ENCODE measurements around the gene DICER1.

- TF ChIP-seq EZH2 (IDR thresholded peaks at IDR 0.05; ENCODE audit: low read depth, unreplicated experiment) (no peak), CTCF (conservative IDR thresholded peaks at IDR 0.05; ENCODE audit: low read depth in 2 of 2) (no peak), POLR2AphosphoS5 (IDR thresholded peaks at IDR 0.05; ENCODE audit: low read depth) (no peak), CREB1 (CRISPR knock-in tag; IDR thresholded peaks at IDR 0.05; ENCODE audit: low read depth) (no peak), JUNB (IDR thresholded peaks at IDR 0.05; ENCODE audit: unreplicated experiment) (no peak), REST (IDR thresholded peaks at IDR 0.05; ENCODE audit: unreplicated experiment) (no peak), ETS1 (IDR thresholded peaks at IDR 0.05) (no peak), STAT1 (IDR thresholded peaks at IDR 0.05; ENCODE audit: unreplicated experiment) (no peak), ZNF331 (CRISPR knock-in tag; IDR thresholded peaks at IDR 0.05; ENCODE audit: low read depth) (no peak)
Measured at GRCh38 chr14:95198320-95198719, 41.0 kb upstream of the DICER1 start.
